Ishikawa (cell line): Measurements from ENCODE around the gene ROPN1.
"Not testable (repeated sequence)": the region's sequence is repeated elsewhere in the genome, so short reads cannot be mapped to it uniquely, and the experiment has no call there.

Experiments
- CEBPB ChIP-seq: IDR thresholded peaks from 2 replicates; pipeline ENCODE4 v1.6.1; 2012
- CREB1 ChIP-seq: IDR thresholded peaks from 2 replicates; pipeline ENCODE4 v1.6.1; 2012; ENCODE audit warnings: low read depth
- EGR1 ChIP-seq: IDR thresholded peaks from 2 replicates; pipeline ENCODE4 v1.6.1; 2012
- EP300 ChIP-seq: IDR thresholded peaks from 2 replicates; pipeline ENCODE4 v1.6.1; 2012; ENCODE audit warnings: borderline replicate concordance
- FOXM1 ChIP-seq: IDR thresholded peaks from 2 replicates; pipeline ENCODE4 v1.6.1; 2012; ENCODE audit warnings: low read depth, borderline replicate concordance
- MAX ChIP-seq: IDR thresholded peaks from 2 replicates; pipeline ENCODE4 v1.6.1; 2012
- NFIC ChIP-seq: IDR thresholded peaks from 2 replicates; pipeline ENCODE4 v1.6.1; 2012
- RAD21 ChIP-seq: IDR thresholded peaks from 2 replicates; pipeline ENCODE4 v1.6.1; 2012; ENCODE audit warnings: low read depth
- TAF1 ChIP-seq: IDR thresholded peaks from 2 replicates; pipeline ENCODE4 v1.6.1; 2012; ENCODE audit warnings: low read depth, mild to moderate bottlenecking
- TCF12 ChIP-seq: IDR thresholded peaks from 2 replicates; pipeline ENCODE4 v1.6.1; 2012; ENCODE audit warnings: low read depth
- TEAD4 ChIP-seq: IDR thresholded peaks from 2 replicates; pipeline ENCODE4 v1.6.1; 2012
- YY1 ChIP-seq: IDR thresholded peaks from 2 replicates; pipeline ENCODE4 v1.6.1; 2012; ENCODE audit warnings: low read depth
- ZBTB7A ChIP-seq: IDR thresholded peaks from 2 replicates; pipeline ENCODE4 v1.6.1; 2012; ENCODE audit warnings: low read depth
- TF ChIP-seq, protein P1 (sequence below): IDR thresholded peaks from 2 replicates; pipeline ENCODE4 v1.6.1; 2012; ENCODE audit warnings: low read depth, mild to moderate bottlenecking
- TF ChIP-seq, protein P2 (sequence below): IDR thresholded peaks from 2 replicates; pipeline ENCODE4 v1.6.1; 2012

The ROPN1 gene

DNA sequence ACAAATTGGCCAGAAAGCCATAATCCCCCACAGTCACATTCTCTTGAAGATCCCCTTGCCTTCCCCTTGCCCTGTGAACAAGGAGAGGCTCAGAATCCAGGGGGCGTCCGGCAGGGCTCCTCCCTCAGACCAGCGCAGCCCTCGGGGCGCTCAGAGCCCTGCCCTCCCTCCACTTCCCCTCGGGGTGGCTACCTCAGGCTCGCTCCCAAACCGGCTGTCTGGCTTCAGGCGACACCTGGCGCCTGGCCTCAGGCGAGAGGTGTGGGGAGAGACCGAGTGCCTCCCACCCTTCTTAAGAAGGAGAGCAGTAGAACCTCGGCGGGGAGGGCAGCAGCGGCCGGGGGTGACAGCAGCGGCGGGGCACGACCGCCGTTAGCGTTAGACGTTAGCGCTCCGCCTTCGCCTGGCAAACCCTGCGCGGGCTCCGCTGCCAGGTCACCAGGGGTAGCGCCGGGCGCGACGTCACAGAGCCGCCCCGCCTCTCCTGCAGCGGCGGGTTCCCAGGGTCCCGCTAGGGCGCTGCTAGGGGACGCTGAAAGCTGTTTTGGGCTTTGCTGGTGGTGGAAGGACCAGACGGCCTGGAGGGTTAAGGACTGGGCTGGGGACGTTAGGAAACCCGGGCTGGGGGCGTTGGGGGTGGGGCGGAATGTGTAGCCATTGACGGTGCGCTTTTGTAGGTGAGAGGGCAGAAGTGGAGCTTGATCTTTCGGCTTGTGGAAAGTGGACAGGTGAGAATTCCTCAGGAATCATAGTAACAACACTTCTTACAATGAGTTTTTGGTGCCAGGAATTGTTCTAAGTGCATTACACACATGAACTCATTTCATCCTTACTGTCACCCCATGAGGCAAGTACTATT, at the start of gene ROPN1:
TSS of gene ROPN1 (minus strand) at position 395 of the 859 bp plus-strand sequence. CDS start 11,643 bp downstream, outside the sequence.
- TF ChIP-seq YY1, FOXM1, CEBPB: not testable (repeated sequence)

- TF ChIP-seq TCF12 (no peak), NFIC (no peak), FOXM1 (no peak), YY1 (no peak), CEBPB (no peak), RAD21 (no peak), EGR1 (no peak), MAX (no peak), TAF1 (no peak), TEAD4 (no peak)
- TF ChIP-seq, protein P1, sequence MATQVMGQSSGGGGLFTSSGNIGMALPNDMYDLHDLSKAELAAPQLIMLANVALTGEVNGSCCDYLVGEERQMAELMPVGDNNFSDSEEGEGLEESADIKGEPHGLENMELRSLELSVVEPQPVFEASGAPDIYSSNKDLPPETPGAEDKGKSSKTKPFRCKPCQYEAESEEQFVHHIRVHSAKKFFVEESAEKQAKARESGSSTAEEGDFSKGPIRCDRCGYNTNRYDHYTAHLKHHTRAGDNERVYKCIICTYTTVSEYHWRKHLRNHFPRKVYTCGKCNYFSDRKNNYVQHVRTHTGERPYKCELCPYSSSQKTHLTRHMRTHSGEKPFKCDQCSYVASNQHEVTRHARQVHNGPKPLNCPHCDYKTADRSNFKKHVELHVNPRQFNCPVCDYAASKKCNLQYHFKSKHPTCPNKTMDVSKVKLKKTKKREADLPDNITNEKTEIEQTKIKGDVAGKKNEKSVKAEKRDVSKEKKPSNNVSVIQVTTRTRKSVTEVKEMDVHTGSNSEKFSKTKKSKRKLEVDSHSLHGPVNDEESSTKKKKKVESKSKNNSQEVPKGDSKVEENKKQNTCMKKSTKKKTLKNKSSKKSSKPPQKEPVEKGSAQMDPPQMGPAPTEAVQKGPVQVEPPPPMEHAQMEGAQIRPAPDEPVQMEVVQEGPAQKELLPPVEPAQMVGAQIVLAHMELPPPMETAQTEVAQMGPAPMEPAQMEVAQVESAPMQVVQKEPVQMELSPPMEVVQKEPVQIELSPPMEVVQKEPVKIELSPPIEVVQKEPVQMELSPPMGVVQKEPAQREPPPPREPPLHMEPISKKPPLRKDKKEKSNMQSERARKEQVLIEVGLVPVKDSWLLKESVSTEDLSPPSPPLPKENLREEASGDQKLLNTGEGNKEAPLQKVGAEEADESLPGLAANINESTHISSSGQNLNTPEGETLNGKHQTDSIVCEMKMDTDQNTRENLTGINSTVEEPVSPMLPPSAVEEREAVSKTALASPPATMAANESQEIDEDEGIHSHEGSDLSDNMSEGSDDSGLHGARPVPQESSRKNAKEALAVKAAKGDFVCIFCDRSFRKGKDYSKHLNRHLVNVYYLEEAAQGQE, result no peak
- TF ChIP-seq, protein P2, sequence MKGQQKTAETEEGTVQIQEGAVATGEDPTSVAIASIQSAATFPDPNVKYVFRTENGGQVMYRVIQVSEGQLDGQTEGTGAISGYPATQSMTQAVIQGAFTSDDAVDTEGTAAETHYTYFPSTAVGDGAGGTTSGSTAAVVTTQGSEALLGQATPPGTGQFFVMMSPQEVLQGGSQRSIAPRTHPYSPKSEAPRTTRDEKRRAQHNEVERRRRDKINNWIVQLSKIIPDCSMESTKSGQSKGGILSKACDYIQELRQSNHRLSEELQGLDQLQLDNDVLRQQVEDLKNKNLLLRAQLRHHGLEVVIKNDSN, result no peak
These were observed 49.6 kb upstream of the ROPN1 start for GRCh38 chr3:124041553-124041952.

GRCh38 chr3:124037326-124037725, 45.4 kb upstream of the ROPN1 start:
- TF ChIP-seq, protein P1, result no peak
- TF ChIP-seq MAX (no peak), YY1 (no peak), CEBPB (no peak), EGR1 (no peak), ZBTB7A (no peak), EP300 (no peak), TEAD4 (no peak), TCF12 (no peak), TAF1 (no peak), RAD21 (no peak)
- TF ChIP-seq, protein P2, result no peak

GRCh38 chr3:124035463-124036121, 43.7 kb upstream of the ROPN1 start:
- no peak for TF ChIP-seq TAF1
- TF ChIP-seq, protein P1, result no peak
- no peak for TF ChIP-seq YY1
- TF ChIP-seq ZBTB7A, result no peak
- TF ChIP-seq RAD21, result no peak
- TF ChIP-seq, protein P2, result no peak
- TF ChIP-seq TEAD4, result no peak
- no peak for TF ChIP-seq TCF12
- TF ChIP-seq FOXM1, result no peak
- no peak for TF ChIP-seq CREB1
- no peak for TF ChIP-seq CEBPB
- TF ChIP-seq MAX, result no peak
- TF ChIP-seq EP300, result no peak
- no peak for TF ChIP-seq NFIC
